Urinary bladder (tissue), 4 donors: ENCODE measurements around the gene ZNF697. TPM values are rescaled to one million over a fixed set of nuclear protein-coding genes. Genes with fewer than 3 reads are reported as not detected.
"Not testable (repeated sequence)": the region's sequence is repeated elsewhere in the genome, so short reads cannot be mapped to it uniquely, and the experiment has no call there.

ENCODE experiments used
- DNase-seq: peaks from one replicate; pipeline ENCODE4 v3.0.0-alpha.2; 2015; ENCODE audit errors: extremely low spot score
- H3K27ac ChIP-seq: one replicate; pipeline ENCODE4 v1.5.1; 2013; ENCODE audit warnings: low read depth, mild to moderate bottlenecking, moderate library complexity
- H3K36me3 ChIP-seq: one replicate; pipeline ENCODE4 v1.6.1; 2013; ENCODE audit warnings: mild to moderate bottlenecking, moderate library complexity; ENCODE audit not compliant: insufficient read depth
- H3K4me1 ChIP-seq: one replicate; pipeline ENCODE4 v1.6.1; 2013; ENCODE audit warnings: mild to moderate bottlenecking, moderate library complexity; ENCODE audit not compliant: insufficient read depth
- H3K4me3 ChIP-seq: one replicate; pipeline ENCODE4 v1.5.1; 2013; ENCODE audit warnings: low read depth, low read length
- WGBS: extraction: QIAGEN DNeasy Blood & Tissue Kit; methylation state at CpG from one replicate; pipeline ENCODE4 v1.1.7; 2013; 5-methylcytosine and 5-hydroxymethylcytosine counted together
- polyA plus RNA-seq: library from polyadenylated mRNA; stranded (reverse); fragments of 200-250 nt; gene quantifications from one replicate; pipeline ENCODE4 v1.2.3, GENCODE V29; 2013
- total RNA-seq: library from RNA; depleted of rRNA; stranded (reverse); fragments of >200 nt; gene quantifications from one replicate; pipeline ENCODE4 v1.2.3, GENCODE V29; 2014
- donor health status: healthy with polysubstance abuse.
- donor health status: healthy.

The ZNF697 gene
- total and polyA plus RNA-seq, 2 donors, result 2.8 to 19.8 TPM

GRCh38 chr1:119632103-119632490 is 16.0 kb downstream of the ZNF697 start:
- Histone ChIP-seq H3K4me1 (peaks cover 4% of the 10 kb centered on the region), H3K4me3 (no peak overlapping the region), H3K36me3 (no peaks in the 10 kb centered on the region), H3K27ac (no peak overlapping the region)
- DNase-seq, result no peak
- WGBS, result 73% methylated on average over 5 of the region's 5 CpGs

- peak; percentile 64 for DNase-seq
- Histone ChIP-seq H3K27ac (peak overlapping the region; percentile 48), H3K4me1 (peaks cover 4% of the 10 kb centered on the region), H3K4me3 (peak overlapping the region; percentile 31), H3K36me3 (no peaks in the 10 kb centered on the region)
- 6% methylated on average over 37 of the region's 37 CpGs for WGBS
Measured at GRCh38 chr1:119631433-119632102, 16.5 kb downstream of the ZNF697 start.

GRCh38 chr1:119631086-119631432 is 17.0 kb downstream of the ZNF697 start:
- no peaks in the 10 kb centered on the region for H3K36me3 ChIP-seq
- 58% methylated on average over 17 of the region's 17 CpGs for WGBS
- peak overlapping the region; percentile 31 for H3K4me3 ChIP-seq
- peaks cover 4% of the 10 kb centered on the region for H3K4me1 ChIP-seq
- no peak overlapping the region for H3K27ac ChIP-seq
- DNase-seq, result no peak

GRCh38 chr1:119626841-119627240 is 21.2 kb downstream of the ZNF697 start:
- H3K36me3 ChIP-seq, result peaks cover 5% of the 10 kb centered on the region
- H3K4me1 ChIP-seq, result peaks cover 4% of the 10 kb centered on the region
- DNase-seq, result no peak
- H3K27ac ChIP-seq, result no peak overlapping the region
- H3K4me3 ChIP-seq, result no peak overlapping the region
- 39% methylated on average over 3 of the region's 3 CpGs for WGBS

- Histone ChIP-seq H3K27ac (no peak overlapping the region), H3K36me3 (peaks cover 5% of the 10 kb centered on the region), H3K4me3 (no peak overlapping the region), H3K4me1 (peaks cover under 1% of the 10 kb centered on the region)
- DNase-seq, result no peak
- 93% methylated on average over 3 of the region's 3 CpGs for WGBS
Measured at GRCh38 chr1:119626011-119626545, 22.0 kb downstream of the ZNF697 start.

- peaks cover 5% of the 10 kb centered on the region for H3K36me3 ChIP-seq
- H3K27ac ChIP-seq, result no peak overlapping the region
- H3K4me3 ChIP-seq, result no peak overlapping the region
- DNase-seq, result no peak
- 85% methylated on average over 30 of the region's 30 CpGs for WGBS
- no peaks in the 10 kb centered on the region for H3K4me1 ChIP-seq
Measured at GRCh38 chr1:119623678-119624077, 24.4 kb downstream of the ZNF697 start.

GRCh38 chr1:119623193-119623515 is 24.9 kb downstream of the ZNF697 start:
- H3K36me3 ChIP-seq, result peaks cover 5% of the 10 kb centered on the region
- no peaks in the 10 kb centered on the region for H3K4me1 ChIP-seq
- DNase-seq, result no peak
- H3K27ac ChIP-seq, result no peak overlapping the region
- no peak overlapping the region for H3K4me3 ChIP-seq
- 96% methylated on average over 45 of the region's 45 CpGs for WGBS

GRCh38 chr1:119622311-119623192 is 25.5 kb downstream of the ZNF697 start:
- H3K4me3 ChIP-seq, result no peak overlapping the region
- peaks cover 5% of the 10 kb centered on the region for H3K36me3 ChIP-seq
- no peak for DNase-seq
- H3K4me1 ChIP-seq, result no peaks in the 10 kb centered on the region
- H3K27ac ChIP-seq, result no peak overlapping the region
- 94% methylated on average over 67 of the region's 67 CpGs for WGBS

- H3K27ac ChIP-seq, result no peak overlapping the region
- H3K36me3 ChIP-seq, result peaks cover 5% of the 10 kb centered on the region
- no peaks in the 10 kb centered on the region for H3K4me1 ChIP-seq
- DNase-seq, result no peak
- no peak overlapping the region for H3K4me3 ChIP-seq
- WGBS, result 89% methylated on average over 4 of the region's 4 CpGs
Measured at GRCh38 chr1:119621705-119622104, 26.4 kb downstream of the ZNF697 start.

- Histone ChIP-seq H3K36me3 (no peaks in the 10 kb centered on the region), H3K4me3 (no peak overlapping the region), H3K4me1 (no peaks in the 10 kb centered on the region), H3K27ac (no peak overlapping the region)
- DNase-seq, result no peak
- WGBS, result 70% methylated on average over 5 of the region's 5 CpGs
Measured at GRCh38 chr1:119617751-119618691, 30.0 kb downstream of the ZNF697 start.

- 82% methylated on average over 1 of the region's 1 CpG for WGBS
- not testable (repeated sequence) for DNase-seq, H3K27ac ChIP-seq, H3K36me3 ChIP-seq, H3K4me3 ChIP-seq, H3K4me1 ChIP-seq
Measured at GRCh38 chr1:119616748-119617147, 31.3 kb downstream of the ZNF697 start.

- H3K4me3 ChIP-seq, H3K27ac ChIP-seq, DNase-seq, H3K36me3 ChIP-seq, H3K4me1 ChIP-seq: not testable (repeated sequence)
- WGBS, result 67% methylated on average over 7 of the region's 7 CpGs
Measured at GRCh38 chr1:119615100-119615499, 33.0 kb downstream of the ZNF697 start.
